DMS 273 (cell line): ENCODE data around the gene SERF1B.
"Not testable (repeated sequence)": the region's sequence is repeated elsewhere in the genome, so short reads cannot be mapped to it uniquely, and the experiment has no call there.

Source experiments
- DNase-seq: peaks from one replicate; lab custom pipeline; 2025; ENCODE audit not compliant: unreplicated experiment; lab: John Stamatoyannopoulos, UW

The SERF1B gene

GRCh38 chr5:70025106-70025844 lies at the start of gene SERF1B:
TSS of gene SERF1B (plus strand) at chr5:70025251. CDS start at chr5:70025452, 201 bp downstream.
- not testable (repeated sequence) for DNase-seq

GRCh38 chr5:69991713-69992112 lies 33.3 kb upstream of the SERF1B start:
- not testable (repeated sequence) for DNase-seq

GRCh38 chr5:69995535-69995934 lies 29.5 kb upstream of the SERF1B start:
- DNase-seq, result not testable (repeated sequence)

- DNase-seq, result not testable (repeated sequence)
These were observed 4.4 kb upstream of the SERF1B start for GRCh38 chr5:70020660-70021059.

- DNase-seq, result not testable (repeated sequence)
These were observed 744 bp downstream of the SERF1B start for GRCh38 chr5:70025845-70026145.

GRCh38 chr5:70031204-70031603 lies 6.2 kb downstream of the SERF1B start:
- DNase-seq, result not testable (repeated sequence)

GRCh38 chr5:70041411-70041810 lies 16.4 kb downstream of the SERF1B start:
- not testable (repeated sequence) for DNase-seq

- not testable (repeated sequence) for DNase-seq
These were observed 24.7 kb downstream of the SERF1B start for GRCh38 chr5:70049790-70050142.

GRCh38 chr5:70056289-70056942 lies 31.4 kb downstream of the SERF1B start:
- not testable (repeated sequence) for DNase-seq

- DNase-seq, result not testable (repeated sequence)
These were observed 32.1 kb downstream of the SERF1B start for GRCh38 chr5:70057140-70057539.

GRCh38 chr5:70077632-70078031 lies 52.6 kb downstream of the SERF1B start:
- not testable (repeated sequence) for DNase-seq

- not testable (repeated sequence) for DNase-seq
These were observed 63.9 kb downstream of the SERF1B start for GRCh38 chr5:70088907-70089464.

- DNase-seq, result not testable (repeated sequence)
These were observed 66.7 kb downstream of the SERF1B start for GRCh38 chr5:70091776-70092175.
